Activated B cell treated with CpG ODN at 0.5 μM for 24 hours (primary cell): Measurements from ENCODE around the gene TMEM106A. TPM values are rescaled to one million over a fixed set of nuclear protein-coding genes. Genes with fewer than 3 reads are reported as not detected.

Experiments
- ATAC-seq: fragments of 200-7000 bp; cut with Tn5 transposase; one replicate; pipeline ENCODE4 v1.10.0; 2021; ENCODE audit warnings: low read depth, mild to moderate bottlenecking, moderate library complexity
- CTCF ChIA-PET: fragments of 350-600 bp; sonication (Branson Sonifier 250); formaldehyde crosslinking; loops from one replicate; lab custom pipeline; 2021; ENCODE audit warnings: antibody characterized with exemption; lab: Charles Lee
- POLR2A ChIA-PET: fragments of 350-600 bp; sonication (Branson Sonifier 250); formaldehyde crosslinking; loops from one replicate; lab custom pipeline; 2021; ENCODE audit warnings: antibody characterized with exemption; lab: Charles Lee
- DNase-seq: peaks from one replicate; pipeline ENCODE4 v3.0.0; 2022
- H3K27ac Mint-ChIP-seq: one replicate; pipeline ENCODE4 v1.8.0; 2020; ENCODE audit warnings: mixed read lengths
- H3K27me3 Mint-ChIP-seq: one replicate; pipeline ENCODE4 v1.8.0; 2021; ENCODE audit warnings: mixed read lengths
- H3K36me3 Mint-ChIP-seq: one replicate; pipeline ENCODE4 v1.8.0; 2021; ENCODE audit warnings: low read depth, mixed read lengths
- H3K4me1 Mint-ChIP-seq: one replicate; pipeline ENCODE4 v1.8.0; 2021; ENCODE audit warnings: mixed read lengths
- H3K4me3 Mint-ChIP-seq: one replicate; pipeline ENCODE4 v1.8.0; 2020; ENCODE audit warnings: mild to moderate bottlenecking, mixed read lengths
- H3K9me3 Mint-ChIP-seq: one replicate; pipeline ENCODE4 v1.8.0; 2020; ENCODE audit warnings: mixed read lengths
- CTCF ChIP-seq: fragments of 200-600 bp; IDR thresholded peaks from one replicate; pipeline ENCODE4 v1.8.0; 2022; ENCODE audit warnings: antibody characterized with exemption, mild to moderate bottlenecking
- intact Hi-C: fragments of 100-400 bp; cut with micrococcal nuclease; formaldehyde crosslinking; loops from one replicate; pipeline ENCODE4 v1.15.1; 2024
- total RNA-seq: library from RNA; stranded (reverse); gene quantifications from 2 replicates; pipeline ENCODE4 v1.2.3, GENCODE V29; 2022

The TMEM106A gene
- total RNA-seq, 1 donor from 2014 or later = 68.0 TPM

DNA sequence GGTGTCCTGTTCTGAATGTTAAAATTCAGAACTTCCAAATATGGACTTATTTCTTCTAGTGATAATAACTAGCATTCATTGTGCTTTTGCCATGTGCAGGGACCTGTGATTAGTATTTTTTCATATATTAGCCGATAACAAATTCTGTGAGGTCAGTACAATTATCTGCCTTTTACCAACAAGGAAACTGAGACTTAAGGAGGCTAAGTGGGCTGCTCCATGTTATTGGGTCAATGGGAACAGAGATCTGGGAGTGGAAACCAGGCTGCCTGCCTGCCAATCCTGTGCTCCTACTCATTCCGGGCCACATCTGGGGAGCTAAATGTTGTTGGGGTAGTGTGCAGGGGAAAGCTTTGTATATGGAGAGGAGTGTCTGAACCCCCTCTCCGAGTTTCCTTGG lies 3.7 kb downstream of the TMEM106A start:
- CTCF ChIA-PET = interaction anchor here (1.6 kb wide), 1 partner anchor 101 kb away, joined by 3 read pairs; no protein-coding TSS in a partner anchor
- DNase-seq (no peak), ATAC-seq (no peak)
- intact Hi-C loops = no loop called here
- Mint-ChIP-seq H3K36me3 (peaks cover 77% of the 10 kb centered on the region), H3K27ac (no peak overlapping the region), H3K4me1 (peaks cover 42% of the 10 kb centered on the region), H3K9me3 (no peaks in the 10 kb centered on the region), H3K4me3 (no peak overlapping the region), H3K27me3 (no peaks in the 10 kb centered on the region)
- no peak for TF ChIP-seq CTCF
- POLR2A ChIA-PET = interaction anchor here (15.6 kb wide), 1 partner anchor 103 kb away, joined by 359 read pairs; no protein-coding TSS in a partner anchor

- intact Hi-C loops = no loop called here
- no peaks in the 10 kb centered on the region for H3K27me3 Mint-ChIP-seq
- no peak for DNase-seq
- H3K9me3 Mint-ChIP-seq = no peaks in the 10 kb centered on the region
- H3K4me1 Mint-ChIP-seq = peaks cover 33% of the 10 kb centered on the region
- H3K4me3 Mint-ChIP-seq = no peak overlapping the region
- no peak for ATAC-seq
- H3K36me3 Mint-ChIP-seq = peaks cover 78% of the 10 kb centered on the region
- H3K27ac Mint-ChIP-seq = no peak overlapping the region
- POLR2A ChIA-PET = interaction anchor here (0.6 to 15.6 kb wide), 2 partner anchors 102 to 106 kb away, joined by 4 to 359 read pairs; no protein-coding TSS in a partner anchor
- TF ChIP-seq CTCF = no peak
- CTCF ChIA-PET = interaction anchor here (1.6 kb wide), 1 partner anchor 100 kb away, joined by 3 read pairs; no protein-coding TSS in a partner anchor
Observed at GRCh38 chr17:43216369-43216761, 4.7 kb downstream of the TMEM106A start.

- ATAC-seq = no peak
- H3K36me3 Mint-ChIP-seq = peaks cover 76% of the 10 kb centered on the region
- CTCF ChIA-PET = interaction anchor here (1.6 kb wide), 1 partner anchor 100 kb away, joined by 3 read pairs; no protein-coding TSS in a partner anchor
- H3K4me1 Mint-ChIP-seq = peaks cover 29% of the 10 kb centered on the region
- DNase-seq = no peak
- no peaks in the 10 kb centered on the region for H3K27me3 Mint-ChIP-seq
- intact Hi-C loops = no loop called here
- no peak overlapping the region for H3K4me3 Mint-ChIP-seq
- no peaks in the 10 kb centered on the region for H3K9me3 Mint-ChIP-seq
- no peak overlapping the region for H3K27ac Mint-ChIP-seq
- TF ChIP-seq CTCF = no peak
- POLR2A ChIA-PET = interaction anchor here (15.6 kb wide), 1 partner anchor 101 kb away, joined by 359 read pairs; no protein-coding TSS in a partner anchor
Observed at GRCh38 chr17:43216762-43217613, 5.3 kb downstream of the TMEM106A start.

- CTCF ChIA-PET = no interaction called here
- H3K9me3 Mint-ChIP-seq = no peaks in the 10 kb centered on the region
Observed at GRCh38 chr17:43217614-43218087, 6.0 kb downstream of the TMEM106A start.

More at GRCh38 chr17:43217614-43218087, 6.0 kb downstream of the TMEM106A start:
- no peak for TF ChIP-seq CTCF
- ATAC-seq (no peak), DNase-seq (no peak)
- Mint-ChIP-seq H3K27ac (peak overlapping the region; percentile 50), H3K4me1 (peaks cover 23% of the 10 kb centered on the region), H3K4me3 (no peak overlapping the region), H3K36me3 (peaks cover 70% of the 10 kb centered on the region), H3K27me3 (no peaks in the 10 kb centered on the region)
- intact Hi-C loops = no loop called here
- POLR2A ChIA-PET = interaction anchor here (15.6 kb wide), 1 partner anchor 100 kb away, joined by 359 read pairs; no protein-coding TSS in a partner anchor
